ENCODE results near the gene PRTFDC1.
A peak's percentile ranks its signal among the peaks of the same experiment; 100 is the strongest.

Gene PRTFDC1

DNA sequence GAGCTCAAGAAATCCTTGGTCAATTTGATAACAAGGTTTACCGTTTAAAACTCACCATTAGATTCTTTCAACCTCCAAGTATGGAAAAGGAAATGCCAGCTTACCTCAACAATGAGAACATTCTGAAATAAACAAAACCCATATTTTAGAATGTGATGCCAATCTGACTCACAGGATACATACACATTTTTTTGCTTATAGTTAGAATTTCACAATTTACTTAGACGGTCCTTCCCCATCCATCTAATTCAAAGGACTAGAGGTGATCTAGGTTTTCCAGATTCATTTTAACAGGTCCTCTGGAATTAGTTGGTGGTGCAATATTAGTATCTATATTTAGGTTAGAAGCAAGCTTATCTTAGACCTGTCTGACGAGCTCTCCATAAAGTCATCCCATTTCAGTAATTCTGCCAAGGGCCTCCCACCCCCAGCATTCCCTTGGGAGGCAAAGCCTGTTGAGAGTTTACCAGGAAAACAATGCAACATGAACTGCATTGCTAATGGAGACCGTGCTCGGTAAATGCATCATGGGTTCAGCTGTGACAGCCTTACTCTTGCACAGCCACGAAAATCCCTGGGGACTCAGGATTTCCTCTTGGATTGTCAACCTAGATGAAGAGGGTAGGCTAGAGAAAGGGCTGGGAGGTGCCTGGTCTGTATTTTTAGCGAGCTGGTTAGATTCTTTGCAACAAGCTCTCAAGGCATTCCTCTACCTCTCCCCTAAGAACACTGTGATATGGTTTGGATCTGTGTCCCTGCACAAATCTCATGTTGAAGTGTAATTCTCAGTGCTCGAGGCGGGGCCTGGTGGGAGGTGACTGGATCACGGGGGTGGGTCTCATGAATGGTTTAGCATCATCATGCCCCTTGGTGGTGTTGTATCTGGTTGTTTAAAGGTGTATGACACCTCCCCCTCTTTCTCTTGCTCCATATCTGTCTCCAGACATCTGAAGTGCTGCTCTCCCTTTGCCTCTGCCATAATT lies 93.8 kb downstream of the PRTFDC1 start:
- TF ChIP-seq, protein P1, sequence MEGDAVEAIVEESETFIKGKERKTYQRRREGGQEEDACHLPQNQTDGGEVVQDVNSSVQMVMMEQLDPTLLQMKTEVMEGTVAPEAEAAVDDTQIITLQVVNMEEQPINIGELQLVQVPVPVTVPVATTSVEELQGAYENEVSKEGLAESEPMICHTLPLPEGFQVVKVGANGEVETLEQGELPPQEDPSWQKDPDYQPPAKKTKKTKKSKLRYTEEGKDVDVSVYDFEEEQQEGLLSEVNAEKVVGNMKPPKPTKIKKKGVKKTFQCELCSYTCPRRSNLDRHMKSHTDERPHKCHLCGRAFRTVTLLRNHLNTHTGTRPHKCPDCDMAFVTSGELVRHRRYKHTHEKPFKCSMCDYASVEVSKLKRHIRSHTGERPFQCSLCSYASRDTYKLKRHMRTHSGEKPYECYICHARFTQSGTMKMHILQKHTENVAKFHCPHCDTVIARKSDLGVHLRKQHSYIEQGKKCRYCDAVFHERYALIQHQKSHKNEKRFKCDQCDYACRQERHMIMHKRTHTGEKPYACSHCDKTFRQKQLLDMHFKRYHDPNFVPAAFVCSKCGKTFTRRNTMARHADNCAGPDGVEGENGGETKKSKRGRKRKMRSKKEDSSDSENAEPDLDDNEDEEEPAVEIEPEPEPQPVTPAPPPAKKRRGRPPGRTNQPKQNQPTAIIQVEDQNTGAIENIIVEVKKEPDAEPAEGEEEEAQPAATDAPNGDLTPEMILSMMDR (IDR thresholded peaks at IDR 0.05; ENCODE audit: low read length, missing control alignments): no peak
- no peak overlapping the region for H3K4me3 ChIP-seq (replicated peaks; ENCODE audit: low read depth, low read length)
- peak; percentile 90 for DNase-seq (ENCODE audit: low read depth)

DNA sequence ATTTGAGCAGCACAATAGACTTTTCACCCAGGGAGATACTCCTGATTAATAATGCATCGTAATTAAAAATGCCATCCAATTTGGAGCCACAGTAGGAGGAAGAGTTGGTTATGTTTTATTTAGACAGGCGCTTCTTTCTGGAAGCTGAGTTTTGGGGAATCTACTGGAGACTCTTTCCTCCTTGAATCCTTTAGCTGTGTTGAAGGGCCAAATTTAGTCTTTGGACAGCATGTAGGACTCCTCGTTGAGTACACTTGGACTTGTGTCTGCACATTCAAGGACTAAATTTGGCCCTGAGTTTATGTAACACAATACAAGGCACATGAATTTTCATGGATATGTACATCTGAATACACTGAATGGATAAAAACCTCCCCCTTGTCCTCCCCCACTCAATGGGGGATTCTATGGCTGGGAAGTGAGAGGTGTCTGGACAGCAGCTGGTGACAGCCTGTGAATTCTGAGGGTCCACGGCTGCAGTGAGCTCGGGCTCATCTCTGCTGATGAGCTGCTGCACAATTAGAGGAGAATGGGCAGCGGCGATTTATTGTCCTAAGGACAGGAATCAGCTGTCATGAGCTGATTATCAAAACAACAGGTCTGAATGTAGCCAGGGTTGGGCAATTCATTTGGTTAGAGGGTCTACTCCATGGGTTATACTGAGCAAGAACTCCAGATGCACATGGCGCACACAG lies 95.2 kb downstream of the PRTFDC1 start:
- TF ChIP-seq, protein P1 (IDR thresholded peaks at IDR 0.05; ENCODE audit: low read length, missing control alignments): no peak
- H3K4me3 ChIP-seq (replicated peaks; ENCODE audit: low read depth, low read length): no peak overlapping the region
- DNase-seq (ENCODE audit: low read depth): no peak

DNA sequence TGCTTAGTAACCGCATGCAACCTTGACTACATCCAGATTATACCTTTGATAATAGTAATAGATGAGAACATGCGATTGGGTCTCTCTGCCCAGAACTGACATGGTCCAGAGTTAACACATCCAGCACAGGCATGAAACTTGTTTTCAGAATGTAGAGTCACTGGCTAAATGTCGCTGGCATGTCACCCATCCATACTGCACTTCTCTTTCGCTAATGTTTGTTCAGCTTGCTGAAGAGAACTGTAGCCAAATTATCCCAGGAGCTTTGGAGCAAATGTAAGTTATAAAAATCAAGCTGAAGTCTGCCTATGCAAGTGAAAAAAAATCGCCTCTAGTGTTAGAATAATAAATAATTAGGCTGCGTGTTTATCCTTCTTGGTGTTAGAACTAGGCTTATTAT lies 98.2 kb downstream of the PRTFDC1 start:
- TF ChIP-seq, protein P1 (IDR thresholded peaks at IDR 0.05; ENCODE audit: low read length, missing control alignments): no peak
- DNase-seq (ENCODE audit: low read depth): no peak
- no peak overlapping the region for H3K4me3 ChIP-seq (replicated peaks; ENCODE audit: low read depth, low read length)

DNA sequence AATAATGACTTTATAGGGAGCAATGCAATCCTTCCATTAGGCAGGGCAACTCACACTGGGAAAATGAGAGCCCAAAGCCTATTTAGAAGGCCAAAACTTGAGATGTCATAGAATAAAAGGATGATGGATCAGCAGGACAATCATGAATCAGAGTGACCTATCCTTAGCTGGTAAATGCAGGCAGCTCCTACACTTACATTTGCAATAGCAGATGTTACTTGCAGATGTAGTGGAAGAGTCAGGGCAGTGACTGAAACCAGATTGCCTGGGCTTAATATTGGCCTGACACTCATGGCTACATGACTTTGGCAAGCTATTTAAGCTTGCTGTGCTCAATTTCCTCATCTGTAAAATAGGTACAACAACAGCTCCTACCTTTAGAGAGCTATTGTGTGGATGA lies 98.7 kb downstream of the PRTFDC1 start:
- no peak overlapping the region for H3K4me3 ChIP-seq (replicated peaks; ENCODE audit: low read depth, low read length)
- no peak for DNase-seq (ENCODE audit: low read depth)
- TF ChIP-seq, protein P1 (IDR thresholded peaks at IDR 0.05; ENCODE audit: low read length, missing control alignments): no peak

DNA sequence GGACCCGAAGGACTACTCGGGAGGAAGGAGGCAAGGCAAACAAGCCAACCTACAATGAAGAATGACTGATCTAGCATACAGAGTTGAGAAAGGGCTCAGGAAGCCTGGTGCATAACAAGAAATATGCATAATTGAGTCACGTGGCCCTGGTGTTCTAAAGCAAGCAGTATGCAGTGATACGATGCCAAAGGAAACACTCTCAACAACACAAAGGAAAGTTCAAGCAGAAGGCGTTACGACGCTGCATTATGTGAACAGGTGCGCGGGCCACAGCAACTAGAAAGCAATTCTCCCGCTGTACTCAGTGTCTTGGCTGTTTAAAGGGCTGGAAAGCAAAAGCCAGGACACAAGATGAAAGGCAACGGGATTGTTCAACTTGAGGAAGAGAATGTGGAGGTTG lies 100.8 kb downstream of the PRTFDC1 start:
- DNase-seq (ENCODE audit: low read depth): peak; percentile 54
- TF ChIP-seq, protein P1 (IDR thresholded peaks at IDR 0.05; ENCODE audit: low read length, missing control alignments): no peak
- H3K4me3 ChIP-seq (replicated peaks; ENCODE audit: low read depth, low read length): no peak overlapping the region

DNA sequence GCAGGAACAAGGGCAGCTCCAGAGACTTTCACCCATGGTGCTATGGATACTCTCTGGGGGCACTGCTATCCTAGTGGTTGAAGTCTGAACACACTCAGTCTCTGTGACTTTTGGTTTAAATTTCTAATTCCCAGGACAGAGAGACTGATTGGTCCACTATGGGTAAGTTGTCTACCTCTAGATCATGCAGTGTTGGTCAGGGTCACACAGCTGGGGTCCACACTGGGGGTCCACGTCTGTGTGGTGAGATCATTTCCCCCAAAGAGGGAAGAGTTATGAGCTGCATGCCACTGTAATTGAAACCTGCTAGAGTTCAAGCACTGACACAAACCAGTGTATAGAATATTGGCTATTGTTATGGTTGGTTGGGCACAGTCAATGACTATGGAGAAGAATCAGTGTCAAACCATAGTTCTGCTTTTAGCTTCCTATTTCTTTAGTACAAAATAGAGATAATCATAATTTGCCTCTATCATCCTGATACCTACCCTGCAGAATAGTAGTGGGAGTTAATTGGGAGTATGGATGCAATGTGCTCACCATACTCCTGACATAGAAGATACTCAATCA lies 101.6 kb downstream of the PRTFDC1 start:
- no peak overlapping the region for H3K4me3 ChIP-seq (replicated peaks; ENCODE audit: low read depth, low read length)
- DNase-seq (ENCODE audit: low read depth): no peak
- TF ChIP-seq, protein P1 (IDR thresholded peaks at IDR 0.05; ENCODE audit: low read length, missing control alignments): no peak

Measured in fibroblast of pulmonary artery (primary cell).